ENCODE measurements around the gene C11orf24.

Gene C11orf24

GRCh38 chr11:68273026-68273738 is 1.4 kb upstream of the C11orf24 start:
- in situ Hi-C loops (cut with MboI; ENCODE audit: low sequenced_read_pairs) = no loop called here

GRCh38 chr11:68271023-68271780 is 571 bp downstream of the C11orf24 start:
- in situ Hi-C loops (cut with MboI; ENCODE audit: low sequenced_read_pairs) = no loop called here

- in situ Hi-C loops (cut with MboI; ENCODE audit: low sequenced_read_pairs) = no loop called here
Observed at GRCh38 chr11:68270196-68271022, 1.4 kb downstream of the C11orf24 start.

- in situ Hi-C loops (cut with MboI; ENCODE audit: low sequenced_read_pairs) = no loop called here
Observed at GRCh38 chr11:68269414-68270081, 2.2 kb downstream of the C11orf24 start.

GRCh38 chr11:68267881-68268240 is 3.9 kb downstream of the C11orf24 start:
- in situ Hi-C loops (cut with MboI; ENCODE audit: low sequenced_read_pairs) = no loop called here

- in situ Hi-C loops (cut with MboI; ENCODE audit: low sequenced_read_pairs) = no loop called here
Observed at GRCh38 chr11:68266936-68267880, 4.6 kb downstream of the C11orf24 start.

GRCh38 chr11:68266121-68266891 is 5.5 kb downstream of the C11orf24 start:
- in situ Hi-C loops (cut with MboI; ENCODE audit: low sequenced_read_pairs) = no loop called here

GRCh38 chr11:68264741-68265540 is 6.8 kb downstream of the C11orf24 start:
- in situ Hi-C loops (cut with MboI; ENCODE audit: low sequenced_read_pairs) = no loop called here

- in situ Hi-C loops (cut with MboI; ENCODE audit: low sequenced_read_pairs) = no loop called here
Observed at GRCh38 chr11:68264244-68264643, 7.5 kb downstream of the C11orf24 start.

- in situ Hi-C loops (cut with MboI; ENCODE audit: low sequenced_read_pairs) = no loop called here
Observed at GRCh38 chr11:68263444-68264035, 8.2 kb downstream of the C11orf24 start.

- in situ Hi-C loops (cut with MboI; ENCODE audit: low sequenced_read_pairs) = no loop called here
Observed at GRCh38 chr11:68262544-68262827, 9.3 kb downstream of the C11orf24 start.

GRCh38 chr11:68261749-68262543 is 9.8 kb downstream of the C11orf24 start:
- in situ Hi-C loops (cut with MboI; ENCODE audit: low sequenced_read_pairs) = no loop called here

GRCh38 chr11:68261006-68261405 is 10.8 kb downstream of the C11orf24 start:
- in situ Hi-C loops (cut with MboI; ENCODE audit: low sequenced_read_pairs) = no loop called here

GRCh38 chr11:68260484-68260883 is 11.3 kb downstream of the C11orf24 start:
- in situ Hi-C loops (cut with MboI; ENCODE audit: low sequenced_read_pairs) = no loop called here

GRCh38 chr11:68259122-68259959 is 12.4 kb downstream of the C11orf24 start:
- in situ Hi-C loops (cut with MboI; ENCODE audit: low sequenced_read_pairs) = no loop called here

GRCh38 chr11:68258363-68258765 is 13.4 kb downstream of the C11orf24 start:
- in situ Hi-C loops (cut with MboI; ENCODE audit: low sequenced_read_pairs) = no loop called here

Measured in HL-60/S4 treated with retinoic acid at 250 ng/mL for 4 days and 3 days (cell line).